ENCODE measurements around the gene PHF14. TPM values are rescaled to one million over a fixed set of nuclear protein-coding genes. Genes with fewer than 3 reads are reported as not detected.
"Not testable (repeated sequence)": the region's sequence is repeated elsewhere in the genome, so short reads cannot be mapped to it uniquely, and the experiment has no call there.

PHF14 gene
- total RNA-seq, 2 donors from 2014 or later, result 27.1 to 31.3 TPM

DNA sequence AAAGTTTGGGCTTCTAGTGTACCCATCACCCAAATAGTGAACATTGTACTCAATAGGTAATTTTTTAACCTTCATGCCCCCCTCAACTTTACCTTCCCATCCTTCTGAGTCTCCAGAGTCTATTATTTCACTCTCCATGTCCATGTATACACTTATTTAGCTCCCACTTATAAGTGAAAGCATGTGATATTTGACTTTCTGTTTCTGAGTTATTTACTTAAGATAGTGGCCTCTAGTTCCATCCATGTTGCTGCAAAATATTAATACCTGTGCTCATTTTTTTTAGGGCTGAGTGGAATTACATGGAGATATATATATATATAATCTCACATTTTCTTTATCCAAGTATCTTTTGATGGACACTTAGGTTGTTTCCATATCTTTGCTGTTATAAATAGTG lies 21.1 kb upstream of the PHF14 start:
- no peak for ATAC-seq
- H3K36me3 Mint-ChIP-seq (ENCODE audit: low read depth), result no peaks in the 10 kb centered on the region
- H3K4me1 Mint-ChIP-seq, result no peaks in the 10 kb centered on the region
- H3K9me3 ChIP-seq (ENCODE audit: control insufficient read depth, low read length, poor library complexity, severe bottlenecking), result no peaks in the 10 kb centered on the region
- no peak overlapping the region for H3K4me3 Mint-ChIP-seq
- H3K27me3 Mint-ChIP-seq, result peaks cover 9% of the 10 kb centered on the region
- no peak overlapping the region for H3K27ac Mint-ChIP-seq
- DNase-seq, result no peak

- not testable (repeated sequence) for H3K4me1 Mint-ChIP-seq; H3K4me3 Mint-ChIP-seq; ATAC-seq; H3K9me3 ChIP-seq (ENCODE audit: control insufficient read depth, low read length, poor library complexity, severe bottlenecking); H3K27me3 Mint-ChIP-seq; H3K27ac Mint-ChIP-seq; DNase-seq; H3K36me3 Mint-ChIP-seq (ENCODE audit: low read depth)
Observed at GRCh38 chr7:10953078-10953750, 20.5 kb upstream of the PHF14 start.

- H3K4me3 Mint-ChIP-seq, result no peak overlapping the region
- ATAC-seq (no peak), DNase-seq (no peak)
- no peak overlapping the region for H3K27ac Mint-ChIP-seq
- no peaks in the 10 kb centered on the region for H3K9me3 ChIP-seq (ENCODE audit: control insufficient read depth, low read length, poor library complexity, severe bottlenecking)
- H3K27me3 Mint-ChIP-seq, result peaks cover 20% of the 10 kb centered on the region
- H3K4me1 Mint-ChIP-seq, result no peaks in the 10 kb centered on the region
- H3K36me3 Mint-ChIP-seq (ENCODE audit: low read depth), result peaks cover 2% of the 10 kb centered on the region
Observed at GRCh38 chr7:10956528-10956927, 17.1 kb upstream of the PHF14 start.

DNA sequence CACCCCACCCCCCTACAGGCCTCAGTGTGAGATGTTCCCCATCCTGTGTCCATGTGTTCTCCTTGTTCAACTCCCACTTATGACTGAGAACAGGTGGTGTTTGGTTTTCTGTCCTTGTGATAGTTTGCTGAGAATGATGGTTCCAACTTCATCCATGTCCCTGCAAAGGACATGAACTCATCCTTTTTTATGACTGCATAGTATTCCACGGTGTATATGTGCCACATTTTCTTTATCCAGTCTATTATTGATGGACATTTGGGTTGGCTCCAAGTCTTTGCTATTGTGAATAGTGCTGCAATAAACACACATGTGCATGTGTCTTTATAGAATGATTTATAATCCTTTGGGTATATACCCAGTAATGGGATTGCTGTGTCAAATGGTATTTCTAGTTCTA lies 13.4 kb upstream of the PHF14 start:
- H3K36me3 Mint-ChIP-seq (ENCODE audit: low read depth); ATAC-seq; H3K9me3 ChIP-seq (ENCODE audit: control insufficient read depth, low read length, poor library complexity, severe bottlenecking); H3K4me3 Mint-ChIP-seq; DNase-seq; H3K4me1 Mint-ChIP-seq; H3K27ac Mint-ChIP-seq: not testable (repeated sequence)
- H3K27me3 Mint-ChIP-seq, result peaks cover 42% of the 10 kb centered on the region

- H3K4me1 Mint-ChIP-seq; H3K9me3 ChIP-seq (ENCODE audit: control insufficient read depth, low read length, poor library complexity, severe bottlenecking); ATAC-seq; H3K36me3 Mint-ChIP-seq (ENCODE audit: low read depth); H3K27ac Mint-ChIP-seq; DNase-seq: not testable (repeated sequence)
- Mint-ChIP-seq H3K27me3 (peaks cover 47% of the 10 kb centered on the region), H3K4me3 (peak overlapping the region; percentile 5)
Observed at GRCh38 chr7:10965016-10965415, 8.7 kb upstream of the PHF14 start.

DNA sequence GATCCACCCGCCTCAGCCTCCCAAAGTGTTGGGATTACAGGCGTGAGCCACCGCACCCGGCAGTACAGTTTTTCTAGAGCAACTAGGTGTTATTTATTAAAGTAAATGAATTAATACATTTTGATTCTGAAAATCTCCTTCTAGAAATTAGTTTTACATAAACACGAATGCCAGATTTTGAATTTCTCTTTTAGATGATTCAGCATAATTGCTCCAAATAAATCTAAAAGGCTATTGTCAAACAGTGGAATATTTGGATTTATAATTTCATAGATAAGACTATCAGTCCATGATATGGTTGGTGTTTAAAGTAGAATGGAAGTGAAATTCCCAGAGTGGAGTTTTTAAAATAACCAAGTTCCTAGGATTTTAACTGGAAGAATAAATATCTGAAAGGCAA lies 1.5 kb upstream of the PHF14 start:
- Mint-ChIP-seq H3K4me3 (no peak overlapping the region), H3K27me3 (peaks cover 17% of the 10 kb centered on the region), H3K4me1 (peaks cover 23% of the 10 kb centered on the region), H3K27ac (no peak overlapping the region), H3K36me3 (ENCODE audit: low read depth) (peaks cover 2% of the 10 kb centered on the region)
- ATAC-seq (no peak), DNase-seq (no peak)
- no peaks in the 10 kb centered on the region for H3K9me3 ChIP-seq (ENCODE audit: control insufficient read depth, low read length, poor library complexity, severe bottlenecking)

GRCh38 chr7:10973942-10974911 lies 555 bp downstream of the PHF14 start:
- Mint-ChIP-seq H3K27ac (peak overlapping the region; percentile 88), H3K4me3 (peak overlapping the region; percentile 96), H3K36me3 (ENCODE audit: low read depth) (peaks cover 2% of the 10 kb centered on the region), H3K4me1 (peaks cover 23% of the 10 kb centered on the region), H3K27me3 (peaks cover 5% of the 10 kb centered on the region)
- no peaks in the 10 kb centered on the region for H3K9me3 ChIP-seq (ENCODE audit: control insufficient read depth, low read length, poor library complexity, severe bottlenecking)
- ATAC-seq (peak; percentile 2), DNase-seq (no peak)

DNA sequence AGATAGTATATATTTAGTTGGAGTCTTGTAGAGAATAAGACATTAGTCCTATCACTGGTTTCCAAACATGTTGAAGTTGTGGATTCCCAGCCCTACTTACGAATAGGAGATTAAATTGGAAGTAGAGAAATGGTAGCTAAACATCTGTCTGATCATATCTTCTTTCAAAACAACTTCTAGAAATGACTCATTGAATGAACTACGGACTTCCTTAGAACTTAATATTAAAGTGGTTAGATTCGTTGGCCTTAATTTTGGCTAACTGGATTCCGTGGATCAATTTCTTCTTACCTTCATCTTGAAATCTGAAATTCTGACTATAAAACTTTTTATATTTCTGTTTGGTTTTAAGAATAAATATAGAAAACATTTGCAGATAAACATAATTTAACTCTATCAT lies 3.4 kb downstream of the PHF14 start:
- ATAC-seq (no peak), DNase-seq (no peak)
- H3K9me3 ChIP-seq (ENCODE audit: control insufficient read depth, low read length, poor library complexity, severe bottlenecking), result no peaks in the 10 kb centered on the region
- peaks cover 30% of the 10 kb centered on the region for H3K4me1 Mint-ChIP-seq
- H3K27ac Mint-ChIP-seq, result no peak overlapping the region
- no peak overlapping the region for H3K4me3 Mint-ChIP-seq
- no peaks in the 10 kb centered on the region for H3K27me3 Mint-ChIP-seq
- peaks cover 3% of the 10 kb centered on the region for H3K36me3 Mint-ChIP-seq (ENCODE audit: low read depth)

GRCh38 chr7:10981317-10981716 lies 7.6 kb downstream of the PHF14 start:
- no peaks in the 10 kb centered on the region for H3K9me3 ChIP-seq (ENCODE audit: control insufficient read depth, low read length, poor library complexity, severe bottlenecking)
- DNase-seq (no peak), ATAC-seq (no peak)
- H3K27me3 Mint-ChIP-seq, result no peaks in the 10 kb centered on the region
- H3K27ac Mint-ChIP-seq, result no peak overlapping the region
- H3K4me1 Mint-ChIP-seq, result peaks cover 15% of the 10 kb centered on the region
- peaks cover 10% of the 10 kb centered on the region for H3K36me3 Mint-ChIP-seq (ENCODE audit: low read depth)
- H3K4me3 Mint-ChIP-seq, result no peak overlapping the region

DNA sequence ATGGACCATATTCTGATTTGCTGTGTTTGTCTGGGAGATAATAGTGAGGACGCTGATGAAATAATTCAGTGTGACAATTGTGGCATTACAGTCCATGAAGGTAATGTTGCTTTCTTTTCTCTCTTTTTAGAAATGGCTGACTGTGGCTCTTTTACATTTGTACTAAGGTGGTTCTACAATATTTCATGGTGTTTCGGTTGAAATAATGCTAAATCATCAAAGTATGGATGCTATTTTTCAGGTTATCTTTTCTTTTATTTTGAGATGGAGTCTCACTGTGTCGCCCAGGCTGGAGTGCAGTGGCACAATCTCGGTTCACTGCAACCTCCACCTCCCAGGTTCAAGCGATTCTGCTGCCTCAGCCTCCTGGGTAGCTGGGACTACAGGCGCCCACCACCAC lies 17.1 kb downstream of the PHF14 start:
- H3K36me3 Mint-ChIP-seq (ENCODE audit: low read depth); DNase-seq; H3K9me3 ChIP-seq (ENCODE audit: control insufficient read depth, low read length, poor library complexity, severe bottlenecking); H3K4me3 Mint-ChIP-seq; ATAC-seq; H3K27ac Mint-ChIP-seq; H3K4me1 Mint-ChIP-seq; H3K27me3 Mint-ChIP-seq: not testable (repeated sequence)

GRCh38 chr7:10995482-10996166 lies 22.0 kb downstream of the PHF14 start:
- not testable (repeated sequence) for DNase-seq; H3K36me3 Mint-ChIP-seq (ENCODE audit: low read depth); H3K9me3 ChIP-seq (ENCODE audit: control insufficient read depth, low read length, poor library complexity, severe bottlenecking); H3K4me3 Mint-ChIP-seq; ATAC-seq; H3K27me3 Mint-ChIP-seq; H3K27ac Mint-ChIP-seq
- H3K4me1 Mint-ChIP-seq, result peaks cover 40% of the 10 kb centered on the region

DNA sequence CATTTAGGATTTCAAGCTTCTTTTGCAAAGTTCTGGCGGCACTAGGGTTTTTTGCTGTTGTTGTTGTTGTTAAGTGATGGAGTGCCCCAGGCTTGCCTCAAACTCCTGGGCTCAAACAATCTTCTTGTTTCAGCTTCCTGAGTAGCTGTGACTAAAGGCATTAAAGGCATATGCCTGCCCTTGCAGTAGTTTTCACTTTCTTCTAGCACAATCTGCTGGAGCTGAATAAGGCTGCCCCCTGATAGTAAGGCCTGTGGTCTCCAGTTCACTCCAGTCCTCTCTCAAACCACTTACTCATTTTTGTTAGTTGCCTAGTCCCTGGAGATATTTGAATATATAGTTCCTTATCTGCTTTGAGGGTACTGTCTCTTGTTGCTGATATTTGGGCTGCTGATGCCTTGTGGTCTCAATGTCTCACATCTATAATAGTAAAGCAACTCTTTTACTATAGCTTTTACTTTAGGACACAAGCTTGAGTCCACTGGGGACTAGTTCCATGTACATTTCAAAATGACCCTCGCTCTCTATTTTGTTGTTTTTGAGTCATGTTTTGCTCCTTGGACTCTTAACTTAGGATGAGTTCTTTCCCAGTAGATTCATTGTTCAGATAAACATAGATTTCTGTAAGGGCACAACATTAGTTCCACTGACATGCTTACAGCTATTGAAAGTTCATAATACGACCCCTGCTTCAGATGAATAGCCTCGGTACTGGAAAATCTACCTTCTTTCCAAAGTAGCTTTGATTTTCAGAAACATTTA lies 25.5 kb downstream of the PHF14 start:
- Mint-ChIP-seq H3K36me3 (ENCODE audit: low read depth) (peaks cover 6% of the 10 kb centered on the region), H3K27me3 (no peaks in the 10 kb centered on the region), H3K4me1 (peaks cover 37% of the 10 kb centered on the region), H3K4me3 (no peak overlapping the region), H3K27ac (peak overlapping the region; percentile 69)
- no peaks in the 10 kb centered on the region for H3K9me3 ChIP-seq (ENCODE audit: control insufficient read depth, low read length, poor library complexity, severe bottlenecking)
- ATAC-seq (no peak), DNase-seq (no peak)

GRCh38 chr7:11005202-11005601 lies 31.5 kb downstream of the PHF14 start:
- H3K36me3 Mint-ChIP-seq (ENCODE audit: low read depth), result no peaks in the 10 kb centered on the region
- ATAC-seq (no peak), DNase-seq (no peak)
- H3K27ac Mint-ChIP-seq, result no peak overlapping the region
- peaks cover 19% of the 10 kb centered on the region for H3K4me1 Mint-ChIP-seq
- no peaks in the 10 kb centered on the region for H3K27me3 Mint-ChIP-seq
- H3K9me3 ChIP-seq (ENCODE audit: control insufficient read depth, low read length, poor library complexity, severe bottlenecking), result no peaks in the 10 kb centered on the region
- no peak overlapping the region for H3K4me3 Mint-ChIP-seq

Data from T-helper 17 cell (primary cell).